ENCODE results near the gene ALDH16A1. TPM values are rescaled to one million over a fixed set of nuclear protein-coding genes. Genes with fewer than 3 reads are reported as not detected.

The ALDH16A1 gene
- polyA plus RNA-seq, 1 donor (not counting 4 experiments of a cell fraction or from before 2014, with no cell fraction given) = 7.1 TPM

- no peaks in the 10 kb centered on the region for H3K79me2 ChIP-seq (ENCODE audit: control insufficient read depth, insufficient read depth, low read length)
- peaks cover 92% of the 10 kb centered on the region for H3K27me3 ChIP-seq (ENCODE audit: control insufficient read depth, extremely low read depth, insufficient read depth, low read length)
- no peak within 1 kb of the TSS for H3K4me3 ChIP-seq (ENCODE audit: control insufficient read depth in 2 of 3, extremely low read depth in 1 of 3, insufficient read depth in 2 of 3, low read depth in 1 of 3, low read length in 3 of 3)
- FAIRE-seq = no peak
- no peak within 1 kb of the TSS for H2AFZ ChIP-seq (ENCODE audit: control insufficient read depth, low read length)
- DNase-seq (ENCODE audit: low read depth, low spot score) = no peak
- H3K9ac ChIP-seq (ENCODE audit: control insufficient read depth, extremely low read depth, insufficient read depth, low read length) = no peak within 1 kb of the TSS
- H3K36me3 ChIP-seq (ENCODE audit: control insufficient read depth in 2 of 2, extremely low read depth in 1 of 2, insufficient read depth in 2 of 2, low read length in 2 of 2) = no peaks in the 10 kb centered on the region
- dilution Hi-C loops (cut with MboI; ENCODE audit: extremely low pct_ligation_motif_present, low sequenced_read_pairs) = no loop called here
- H3K4me1 ChIP-seq (ENCODE audit: control insufficient read depth, extremely low read depth, insufficient read depth, low read length) = peaks cover 7% of the 10 kb centered on the region
- no peak within 1 kb of the TSS for H3K4me2 ChIP-seq (ENCODE audit: control insufficient read depth, extremely low read depth, insufficient read depth, low read depth, low read length)
- H3K27ac ChIP-seq (ENCODE audit: control insufficient read depth, insufficient read depth, low read length) = no peak within 1 kb of the TSS
- no peaks in the 10 kb centered on the region for H4K20me1 ChIP-seq (ENCODE audit: control insufficient read depth, extremely low read depth, insufficient read depth, low read length)
- TF ChIP-seq, protein P1, sequence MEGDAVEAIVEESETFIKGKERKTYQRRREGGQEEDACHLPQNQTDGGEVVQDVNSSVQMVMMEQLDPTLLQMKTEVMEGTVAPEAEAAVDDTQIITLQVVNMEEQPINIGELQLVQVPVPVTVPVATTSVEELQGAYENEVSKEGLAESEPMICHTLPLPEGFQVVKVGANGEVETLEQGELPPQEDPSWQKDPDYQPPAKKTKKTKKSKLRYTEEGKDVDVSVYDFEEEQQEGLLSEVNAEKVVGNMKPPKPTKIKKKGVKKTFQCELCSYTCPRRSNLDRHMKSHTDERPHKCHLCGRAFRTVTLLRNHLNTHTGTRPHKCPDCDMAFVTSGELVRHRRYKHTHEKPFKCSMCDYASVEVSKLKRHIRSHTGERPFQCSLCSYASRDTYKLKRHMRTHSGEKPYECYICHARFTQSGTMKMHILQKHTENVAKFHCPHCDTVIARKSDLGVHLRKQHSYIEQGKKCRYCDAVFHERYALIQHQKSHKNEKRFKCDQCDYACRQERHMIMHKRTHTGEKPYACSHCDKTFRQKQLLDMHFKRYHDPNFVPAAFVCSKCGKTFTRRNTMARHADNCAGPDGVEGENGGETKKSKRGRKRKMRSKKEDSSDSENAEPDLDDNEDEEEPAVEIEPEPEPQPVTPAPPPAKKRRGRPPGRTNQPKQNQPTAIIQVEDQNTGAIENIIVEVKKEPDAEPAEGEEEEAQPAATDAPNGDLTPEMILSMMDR (optimal IDR thresholded peaks at IDR 0.05 in 1 of 3, IDR thresholded peaks at IDR 0.05 in 1 of 3, conservative IDR thresholded peaks at IDR 0.05 in 1 of 3; ENCODE audit: extremely low read depth in 1 of 3, insufficient read depth in 2 of 3, low read length in 3 of 3) = no peak
- no peaks in the 10 kb centered on the region for H3K9me1 ChIP-seq (ENCODE audit: control insufficient read depth, extremely low read depth, insufficient read depth, low read length)
- no peaks in the 10 kb centered on the region for H3K9me3 ChIP-seq (ENCODE audit: control insufficient read depth, low read depth, low read length)
Observed at GRCh38 chr19:49425178-49425577, 27.8 kb upstream of the ALDH16A1 start, which contains the start of gene GFY. Gene GFY, plus strand, starts transcription at chr19:49425388. Its CDS starts 1,043 bp downstream, at chr19:49426431.

DNA sequence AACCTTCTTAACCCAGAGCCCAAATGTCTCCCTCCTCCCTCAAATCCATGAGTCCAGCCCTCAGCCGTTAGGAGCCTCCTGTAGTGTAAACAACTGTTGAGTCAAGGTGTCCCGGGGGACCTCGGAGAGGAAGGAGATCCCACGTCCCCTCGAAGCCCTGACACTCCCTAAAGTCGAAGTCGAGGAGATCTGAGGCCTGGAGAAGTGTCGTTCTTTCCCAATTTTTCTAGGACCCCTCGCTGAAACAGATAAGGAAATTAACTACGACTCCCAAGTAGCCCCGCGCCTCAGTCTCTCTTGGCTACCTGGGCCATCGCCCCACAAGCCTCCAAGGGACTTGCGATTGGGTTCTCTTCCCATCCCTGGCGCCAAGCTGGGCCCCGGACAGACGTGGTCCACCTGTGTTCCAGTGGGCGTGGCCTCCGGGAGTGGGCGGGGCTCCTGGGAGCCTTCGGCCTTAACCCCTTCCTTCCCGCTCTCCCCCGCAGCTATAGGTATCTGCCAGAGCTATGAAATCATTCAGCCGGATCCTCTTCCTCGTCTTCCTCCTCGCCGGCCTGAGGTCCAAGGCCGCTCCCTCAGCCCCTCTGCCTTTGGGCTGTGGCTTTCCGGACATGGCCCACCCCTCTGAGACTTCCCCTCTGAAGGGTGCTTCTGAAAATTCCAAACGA lies 27.0 kb upstream of the ALDH16A1 start:
- FAIRE-seq (no peak), DNase-seq (ENCODE audit: low read depth, low spot score) (no peak)
- Histone ChIP-seq H3K4me1 (ENCODE audit: control insufficient read depth, extremely low read depth, insufficient read depth, low read length) (peaks cover 7% of the 10 kb centered on the region), H3K9me1 (ENCODE audit: control insufficient read depth, extremely low read depth, insufficient read depth, low read length) (no peaks in the 10 kb centered on the region), H3K36me3 (ENCODE audit: control insufficient read depth in 2 of 2, extremely low read depth in 1 of 2, insufficient read depth in 2 of 2, low read length in 2 of 2) (no peaks in the 10 kb centered on the region), H3K4me3 (ENCODE audit: control insufficient read depth in 2 of 3, extremely low read depth in 1 of 3, insufficient read depth in 2 of 3, low read depth in 1 of 3, low read length in 3 of 3) (no peak overlapping the region), H3K27ac (ENCODE audit: control insufficient read depth, insufficient read depth, low read length) (no peak overlapping the region), H3K9ac (ENCODE audit: control insufficient read depth, extremely low read depth, insufficient read depth, low read length) (no peak overlapping the region), H3K9me3 (ENCODE audit: control insufficient read depth, low read depth, low read length) (no peaks in the 10 kb centered on the region), H3K79me2 (ENCODE audit: control insufficient read depth, insufficient read depth, low read length) (no peaks in the 10 kb centered on the region), H2AFZ (ENCODE audit: control insufficient read depth, low read length) (no peak overlapping the region), H3K27me3 (ENCODE audit: control insufficient read depth, extremely low read depth, insufficient read depth, low read length) (peaks cover 92% of the 10 kb centered on the region), H4K20me1 (ENCODE audit: control insufficient read depth, extremely low read depth, insufficient read depth, low read length) (no peaks in the 10 kb centered on the region), H3K4me2 (ENCODE audit: control insufficient read depth, extremely low read depth, insufficient read depth, low read depth, low read length) (no peak overlapping the region)
- dilution Hi-C loops (cut with MboI; ENCODE audit: extremely low pct_ligation_motif_present, low sequenced_read_pairs) = no loop called here
- TF ChIP-seq EZH2 (IDR thresholded peaks at IDR 0.05; ENCODE audit: low read length) = peak; percentile 30
- TF ChIP-seq, protein P1 (optimal IDR thresholded peaks at IDR 0.05 in 1 of 3, IDR thresholded peaks at IDR 0.05 in 1 of 3, conservative IDR thresholded peaks at IDR 0.05 in 1 of 3; ENCODE audit: extremely low read depth in 1 of 3, insufficient read depth in 2 of 3, low read length in 3 of 3) = no peak
